ENCODE measurements around the gene P2RX3. TPM values are rescaled to one million over a fixed set of nuclear protein-coding genes. Genes with fewer than 3 reads are reported as not detected.

P2RX3 gene
- total RNA-seq, 1 experiment from 2014 or later = 0.15 TPM

GRCh38 chr11:57408771-57409170 lies 70.6 kb downstream of the P2RX3 start:
- Histone ChIP-seq H3K23ac (ENCODE audit: insufficient read length, low read depth, low read length) (no peak overlapping the region), H2AFZ (ENCODE audit: low read length) (no peak overlapping the region), H3K27ac (ENCODE audit: insufficient read length, low read depth, low read length) (no peak overlapping the region), H3K56ac (ENCODE audit: insufficient read length, low read depth, low read length) (no peak overlapping the region), H3K14ac (ENCODE audit: insufficient read depth, low read length) (no peak overlapping the region), H3K4ac (ENCODE audit: low read depth, low read length) (no peak overlapping the region), H2BK12ac (ENCODE audit: insufficient read length, low read depth, low read length) (no peak overlapping the region), H4K20me1 (ENCODE audit: control insufficient read depth, insufficient read depth, insufficient read length) (no peaks in the 10 kb centered on the region), H2BK15ac (ENCODE audit: low read depth, low read length) (no peak overlapping the region), H2BK120ac (ENCODE audit: low read depth, low read length, poor library complexity, severe bottlenecking) (no peak overlapping the region), H3K4me2 (ENCODE audit: insufficient read depth, insufficient read length, low read length) (no peak overlapping the region), H3K9ac (ENCODE audit: extremely low read depth, insufficient read length, low read length) (no peak overlapping the region), H3K18ac (ENCODE audit: insufficient read length, low read depth, low read length) (no peak overlapping the region), H2BK5ac (ENCODE audit: insufficient read length, low read length) (no peak overlapping the region), H3K4me1 (ENCODE audit: insufficient read depth, low read length) (no peaks in the 10 kb centered on the region), H2BK20ac (ENCODE audit: low read depth, low read length, poor library complexity, severe bottlenecking) (no peak overlapping the region), H3K23me2 (ENCODE audit: insufficient read length, low read depth, low read length, poor library complexity, severe bottlenecking) (no peaks in the 10 kb centered on the region), H3K27me3 (ENCODE audit: insufficient read depth, low read length) (no peaks in the 10 kb centered on the region), H3K9me3 (ENCODE audit: control insufficient read depth, low read depth, low read length) (no peaks in the 10 kb centered on the region), H4K91ac (ENCODE audit: insufficient read length, low read depth, low read length) (no peak overlapping the region), H3T11ph (ENCODE audit: low read length) (no peak overlapping the region), H3K79me1 (ENCODE audit: insufficient read depth, low read depth, low read length, poor library complexity, severe bottlenecking) (no peaks in the 10 kb centered on the region), H4K5ac (ENCODE audit: insufficient read length, low read depth, low read length) (no peak overlapping the region), H3K79me2 (ENCODE audit: insufficient read depth, low read length) (no peaks in the 10 kb centered on the region), H2AK5ac (ENCODE audit: insufficient read length, low read length) (no peak overlapping the region), H4K8ac (replicated peaks; ENCODE audit: insufficient read length, low read depth, low read length) (no peak overlapping the region)
- H3K36me3 Mint-ChIP-seq (ENCODE audit: insufficient read depth in 1 of 3, low read depth in 3 of 3) = peaks cover 19 to 49% (median 31%) of the 10 kb centered on the region in 3 experiments
- no CpG with 5 or more reads among the region's 2 CpGs for WGBS (ENCODE audit: extremely low coverage, insufficient read length, low lambda C conversion rate)
- H3K4me1 Mint-ChIP-seq = 0 out of 4 replicates have a peak, but pooled peaks cover 0 to 3% of the 10 kb centered on the region in 2 experiments
- H3K27me3 Mint-ChIP-seq (ENCODE audit: low read depth) = no peaks in the 10 kb centered on the region
- no peak overlapping the region for H3K4me3 Mint-ChIP-seq
- no peak for DNase-seq
- TF ChIP-seq CTCF (conservative IDR thresholded peaks at IDR 0.05) = no peak
- no peak overlapping the region; a peak in 1 of 7 replicates for H3K27ac Mint-ChIP-seq
- H3K9me3 Mint-ChIP-seq = no peaks in the 10 kb centered on the region

All from H9 (cell line).